K562 (cell line): Measurements from ENCODE around the gene HEXIM2. TPM values are rescaled to one million over a fixed set of nuclear protein-coding genes. Genes with fewer than 3 reads are reported as not detected.

ENCODE experiments used
- CC2D1A ChIP-seq: fragments of 450-650 bp; IDR thresholded peaks from 2 replicates; pipeline ENCODE4 v1.6.1; 2017; ENCODE audit warnings: mild to moderate bottlenecking
- CCNT2 ChIP-seq: IDR thresholded peaks from 2 replicates; pipeline ENCODE4 v1.6.1; 2011; ENCODE audit warnings: borderline replicate concordance, low read depth, mild to moderate bottlenecking, moderate library complexity, mixed read lengths, low read length; ENCODE audit not compliant: insufficient read length; ENCODE audit errors: extremely low read depth
- COPS2 ChIP-seq: fragments of 450-650 bp; conservative IDR thresholded peaks from 2 replicates; pipeline ENCODE4 v1.6.1; 2016; ENCODE audit warnings: mild to moderate bottlenecking, moderate library complexity
- CREM ChIP-seq: IDR thresholded peaks from 2 replicates; pipeline ENCODE4 v1.6.1; 2014; ENCODE audit warnings: antibody characterized with exemption, low read depth
- DPF2 ChIP-seq: fragments of 450-650 bp; IDR thresholded peaks from 2 replicates; pipeline ENCODE4 v1.6.1; 2016
- EGR1 ChIP-seq: fragments of 450-650 bp; conservative IDR thresholded peaks from 2 replicates; pipeline ENCODE4 v1.6.1; 2017; ENCODE audit warnings: mild to moderate bottlenecking
- EHMT2 ChIP-seq: fragments of 450-650 bp; IDR thresholded peaks from 2 replicates; pipeline ENCODE4 v1.6.1; 2018; ENCODE audit warnings: antibody characterized with exemption
- GTF2F1 ChIP-seq: IDR thresholded peaks from 2 replicates; pipeline ENCODE4 v1.6.1; 2011; ENCODE audit warnings: low read depth, low read length, improper control_type of control experiment
- HDAC1 ChIP-seq, 2 experiments: fragments of 450-650 bp; IDR thresholded peaks; 2 replicates each; pipeline ENCODE4 v1.6.1; 2016 to 2017; ENCODE audit warnings: inconsistent platforms in 1 of 2, mild to moderate bottlenecking in 1 of 2, moderate library complexity in 1 of 2
- JUND ChIP-seq, 2 experiments: IDR thresholded peaks; 2 replicates in 1 of 2; 3 replicates in 1 of 2; pipeline ENCODE4 v1.6.1; 2011; ENCODE audit warnings: borderline replicate concordance in 2 of 2, low read depth in 2 of 2, low read length in 2 of 2, improper control_type of control experiment in 1 of 2, missing biosample characterization in 1 of 2, missing genetic modification characterization in 1 of 2, missing genetic modification reagents in 1 of 2
- MAFK ChIP-seq: IDR thresholded peaks from 2 replicates; pipeline ENCODE4 v1.6.1; 2011; ENCODE audit warnings: low read length, improper control_type of control experiment
- MTA1 ChIP-seq: fragments of 450-650 bp; IDR thresholded peaks from 2 replicates; pipeline ENCODE4 v1.6.1; 2017; ENCODE audit warnings: borderline replicate concordance
- MYC ChIP-seq, 2 experiments: fragments of 250-450 bp in 1 of 2; sonication (Bioruptor Pico) in 1 of 2; IDR thresholded peaks; 2 replicates each; pipeline versions ENCODE4 v1.5.1 to v1.6.1; 2012 to 2021; ENCODE audit warnings: low read depth in 2 of 2, borderline replicate concordance in 1 of 2, improper control_type of control experiment in 1 of 2, low read length in 1 of 2, mild to moderate bottlenecking in 1 of 2, moderate library complexity in 1 of 2
- NFYB ChIP-seq: IDR thresholded peaks from 2 replicates; pipeline ENCODE4 v1.6.1; 2011; ENCODE audit warnings: mild to moderate bottlenecking, moderate library complexity; ENCODE audit not compliant: insufficient read length; ENCODE audit errors: extremely low read depth
- NONO ChIP-seq, 2 experiments: fragments of 200-400 bp in 1 of 2; fragments of 450-650 bp in 1 of 2; formaldehyde crosslinking in 1 of 2; IDR thresholded peaks; 2 replicates each; pipeline ENCODE4 v1.6.1; 2017; ENCODE audit warnings: low read depth in 2 of 2, mild to moderate bottlenecking in 2 of 2, moderate library complexity in 2 of 2, low read length in 1 of 2
- RCOR1 ChIP-seq, 2 experiments: IDR thresholded peaks; 2 replicates each; pipeline ENCODE4 v1.6.1; 2012; ENCODE audit warnings: low read depth in 2 of 2, low read length in 2 of 2, borderline replicate concordance in 1 of 2, improper control_type of control experiment in 1 of 2
- RUNX1 ChIP-seq: sonication (generic); IDR thresholded peaks from 2 replicates; pipeline ENCODE4 v1.6.1; 2016; ENCODE audit warnings: antibody characterized with exemption, low read depth
- SMAD4 ChIP-seq: fragments of 250-450 bp; sonication (Bioruptor Pico); conservative IDR thresholded peaks from 2 replicates; pipeline ENCODE4 v1.8.0; 2021; ENCODE audit warnings: inconsistent platforms, mild to moderate bottlenecking, moderate library complexity
- THAP12 ChIP-seq: fragments of 250-450 bp; sonication (Bioruptor Pico); IDR thresholded peaks from 2 replicates; pipeline ENCODE4 v1.9.0; 2021; ENCODE audit warnings: mild to moderate bottlenecking, inconsistent platforms
- ZNF316 ChIP-seq: fragments of 450-650 bp; IDR thresholded peaks from 2 replicates; pipeline ENCODE4 v1.6.1; 2016
- ZNF384 ChIP-seq: IDR thresholded peaks from 2 replicates; pipeline ENCODE4 v1.6.1; 2012; ENCODE audit warnings: low read depth, low read length, improper control_type of control experiment
- polyA plus RNA-seq, 8 experiments: library from polyadenylated mRNA; depleted of rRNA in 4 of 8; stranded (reverse) in 5 of 8; unstranded in 3 of 8; fragments of >200 nt; fragmentation: Nextera tagmentation in 2 of 8; fragmentation: Illumina TruSeq in 1 of 8; extraction: Ambion mirVana in 2 of 8; extraction: Trizol in 1 of 8; gene quantifications; 2 replicates each; pipeline versions ENCODE4 v1.2.1 to v1.2.3, GENCODE V29; 2011 to 2014; ENCODE audit warnings: inconsistent platforms in 1 of 8, missing spikeins in 1 of 8
- total RNA-seq, 7 experiments: library from RNA; depleted of rRNA in 6 of 7; stranded (reverse); fragments of >200 nt in 6 of 7; fragmentation: Illumina TruSeq in 2 of 7; extraction: Trizol in 2 of 7; gene quantifications; 2 replicates each; pipeline versions ENCODE4 v1.2.1 to v1.2.3, GENCODE V29; 2011 to 2021; ENCODE audit warnings: low replicate concordance in 1 of 7

The HEXIM2 gene
- total and polyA plus RNA-seq, 9 of the 15 experiments (the other 6 are each of a cell fraction or from before 2014, with no cell fraction given) = 0.69 to 3.4 (median 1.1) TPM; not detected in 2

GRCh38 chr17:45197555-45198334 lies 36.1 kb downstream of the HEXIM2 start (continued):
- TF ChIP-seq CCNT2 (peak; percentile 43), RCOR1 (IDR thresholded peaks at IDR 0.05; ENCODE audit: borderline replicate concordance in 1 of 2, low read depth in 2 of 2, low read length in 2 of 2) (peak in 1 of 2 experiments; percentile 82; a peak in 2 of 4 replicates), NONO (IDR thresholded peaks at IDR 0.05; ENCODE audit: low read depth in 2 of 2, low read length in 1 of 2) (peak in 1 of 2 experiments; percentile 74; a peak in 1 of 4 replicates), RUNX1 (0 out of 2 replicates have a peak, but pooled peaks have one; percentile 71), JUND (IDR thresholded peaks at IDR 0.05; ENCODE audit: borderline replicate concordance, low read depth, low read length) (peak; percentile 63), JUND (tag; IDR thresholded peaks at IDR 0.05; ENCODE audit: borderline replicate concordance, low read depth, low read length) (no peak; the same call in 2 of the 3 replicates), COPS2 (no peak), THAP12 (CRISPR knock-in tag) (0 out of 2 replicates have a peak, but pooled peaks have one; percentile 30), MTA1 (peak; percentile 54; the same call in 1 of the 2 replicates), EHMT2 (0 out of 2 replicates have a peak, but pooled peaks have one; percentile 12), NFYB (no peak), CC2D1A (peak; percentile 89; the same call in 1 of the 2 replicates), CREM (peak; percentile 39; the same call in 1 of the 2 replicates), DPF2 (peak; percentile 44; the same call in 1 of the 2 replicates), MAFK (0 out of 2 replicates have a peak, but pooled peaks have one; percentile 13), SMAD4 (CRISPR knock-in tag) (peak; percentile 43; the same call in 1 of the 2 replicates), MYC (IDR thresholded peaks at IDR 0.05; ENCODE audit: low read depth, low read length) (peak; percentile 53; the same call in 1 of the 2 replicates), MYC (CRISPR knock-in tag; IDR thresholded peaks at IDR 0.05; ENCODE audit: borderline replicate concordance, low read depth) (no peak), ZNF316 (no peak), GTF2F1 (0 out of 2 replicates have a peak, but pooled peaks have one; percentile 22), EGR1 (peak; percentile 30), HDAC1 (IDR thresholded peaks at IDR 0.05) (0 out of 4 replicates have a peak, but pooled peaks of 1 of the 2 experiments have one; percentile 41), ZNF384 (0 out of 2 replicates have a peak, but pooled peaks have one; percentile 29)
